ENCODE data around the gene TAF10. TPM values are rescaled to one million over a fixed set of nuclear protein-coding genes. Genes with fewer than 3 reads are reported as not detected.

TAF10 gene
- polyA plus RNA-seq, 1 of the 3 experiments (the other 2 are of a cell fraction) = 213 TPM

GRCh38 chr11:6650980-6651379, 39.0 kb upstream of the TAF10 start:
- H3F3A ChIP-seq (replicated peaks; ENCODE audit: insufficient read depth) = no peaks in the 10 kb centered on the region
- no peak overlapping the region for H2AFZ ChIP-seq (ENCODE audit: low read depth)
- H3K79me2 ChIP-seq (ENCODE audit: insufficient read depth) = no peaks in the 10 kb centered on the region
- CTCF ChIA-PET = interaction anchor here (0.7 to 3.6 kb wide), 2 partner anchors 38 to 55 kb away, joined by 3 to 13 read pairs; no protein-coding TSS in a partner anchor
- H3K4me3 ChIP-seq (ENCODE audit: low read depth in 2 of 2, low read length in 1 of 2) = no peak overlapping the region
- WGBS (ENCODE audit: low lambda C conversion rate) = 74% methylated on average over 6 of the region's 6 CpGs
- POLR2A ChIA-PET = no interaction called here
- DNase-seq = no peak
- no peak overlapping the region for H3K9ac ChIP-seq
- peaks cover 6 to 56% of the 10 kb centered on the region in 2 experiments; a peak in 2 of 4 replicates for H3K4me1 ChIP-seq (ENCODE audit: control insufficient read depth in 1 of 2, insufficient read depth in 2 of 2, low read depth in 1 of 2, low read length in 1 of 2)
- H3K27me3 ChIP-seq (ENCODE audit: insufficient read depth) = no peaks in the 10 kb centered on the region
- no peaks in the 10 kb centered on the region for H3K36me3 ChIP-seq (replicated peaks in 1 of 2; ENCODE audit: control insufficient read depth in 1 of 2, insufficient read depth in 2 of 2, low read length in 1 of 2)
- H4K20me1 ChIP-seq (ENCODE audit: insufficient read depth) = no peaks in the 10 kb centered on the region
- no peak overlapping the region for H3K27ac ChIP-seq (ENCODE audit: low read depth in 2 of 2, low read length in 1 of 2)
- H3K9me3 ChIP-seq = no peaks in the 10 kb centered on the region
- H3K4me2 ChIP-seq = no peak overlapping the region
- H3K9me2 ChIP-seq = no peaks in the 10 kb centered on the region
- no peak for TF ChIP-seq CHD2 (IDR thresholded peaks at IDR 0.05; ENCODE audit: low read length, partially characterized antibody)

DNA sequence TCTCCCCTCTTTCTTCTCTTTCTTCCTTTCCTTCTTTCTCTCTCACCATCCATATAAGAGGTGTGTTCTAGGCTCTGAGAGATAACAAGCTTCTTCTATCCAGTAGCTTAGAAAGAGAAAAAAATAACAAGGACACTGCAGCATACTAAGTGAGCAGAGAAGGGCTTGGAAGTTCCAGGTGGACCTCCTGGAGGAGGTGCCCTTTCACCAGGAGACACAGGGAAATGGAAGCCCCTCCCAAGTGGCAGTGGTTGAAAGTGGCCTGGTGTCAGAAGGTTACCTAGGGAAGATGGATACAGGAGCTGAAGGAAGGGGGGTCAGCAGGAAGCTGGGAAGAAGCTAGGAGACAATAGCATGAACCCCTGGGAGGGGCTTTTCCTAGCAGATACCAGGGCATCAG, 38.1 kb upstream of the TAF10 start:
- Histone ChIP-seq H3K79me2 (ENCODE audit: insufficient read depth) (no peaks in the 10 kb centered on the region), H3K9me2 (no peaks in the 10 kb centered on the region), H3K4me3 (ENCODE audit: low read depth in 2 of 2, low read length in 1 of 2) (no peak overlapping the region), H3K4me1 (ENCODE audit: control insufficient read depth in 1 of 2, insufficient read depth in 2 of 2, low read depth in 1 of 2, low read length in 1 of 2) (peaks cover 6 to 62% of the 10 kb centered on the region in 2 experiments; a peak in 2 of 4 replicates), H3K27ac (ENCODE audit: low read depth in 2 of 2, low read length in 1 of 2) (no peak overlapping the region), H3K36me3 (replicated peaks in 1 of 2; ENCODE audit: control insufficient read depth in 1 of 2, insufficient read depth in 2 of 2, low read length in 1 of 2) (no peaks in the 10 kb centered on the region), H4K20me1 (ENCODE audit: insufficient read depth) (no peaks in the 10 kb centered on the region), H3F3A (replicated peaks; ENCODE audit: insufficient read depth) (no peaks in the 10 kb centered on the region), H3K27me3 (ENCODE audit: insufficient read depth) (no peaks in the 10 kb centered on the region), H3K4me2 (no peak overlapping the region), H3K9ac (no peak overlapping the region), H3K9me3 (no peaks in the 10 kb centered on the region), H2AFZ (ENCODE audit: low read depth) (no peak overlapping the region)
- DNase-seq = no peak
- POLR2A ChIA-PET = interaction anchor here (1.5 kb wide), 1 partner anchor 23 kb away, joined by 4 read pairs; no protein-coding TSS in a partner anchor
- TF ChIP-seq, protein P1, sequence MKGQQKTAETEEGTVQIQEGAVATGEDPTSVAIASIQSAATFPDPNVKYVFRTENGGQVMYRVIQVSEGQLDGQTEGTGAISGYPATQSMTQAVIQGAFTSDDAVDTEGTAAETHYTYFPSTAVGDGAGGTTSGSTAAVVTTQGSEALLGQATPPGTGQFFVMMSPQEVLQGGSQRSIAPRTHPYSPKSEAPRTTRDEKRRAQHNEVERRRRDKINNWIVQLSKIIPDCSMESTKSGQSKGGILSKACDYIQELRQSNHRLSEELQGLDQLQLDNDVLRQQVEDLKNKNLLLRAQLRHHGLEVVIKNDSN (IDR thresholded peaks at IDR 0.05; ENCODE audit: borderline replicate concordance, low read depth) = no peak
- no peak for TF ChIP-seq FOXJ3 (CRISPR knock-in tag; IDR thresholded peaks at IDR 0.05)
- no peak for TF ChIP-seq MAX (IDR thresholded peaks at IDR 0.05; ENCODE audit: low read depth)
- TF ChIP-seq RAD21 (IDR thresholded peaks at IDR 0.05; ENCODE audit: low read length) = no peak
- TF ChIP-seq ELF1 (IDR thresholded peaks at IDR 0.05) = no peak
- TF ChIP-seq, protein P2, sequence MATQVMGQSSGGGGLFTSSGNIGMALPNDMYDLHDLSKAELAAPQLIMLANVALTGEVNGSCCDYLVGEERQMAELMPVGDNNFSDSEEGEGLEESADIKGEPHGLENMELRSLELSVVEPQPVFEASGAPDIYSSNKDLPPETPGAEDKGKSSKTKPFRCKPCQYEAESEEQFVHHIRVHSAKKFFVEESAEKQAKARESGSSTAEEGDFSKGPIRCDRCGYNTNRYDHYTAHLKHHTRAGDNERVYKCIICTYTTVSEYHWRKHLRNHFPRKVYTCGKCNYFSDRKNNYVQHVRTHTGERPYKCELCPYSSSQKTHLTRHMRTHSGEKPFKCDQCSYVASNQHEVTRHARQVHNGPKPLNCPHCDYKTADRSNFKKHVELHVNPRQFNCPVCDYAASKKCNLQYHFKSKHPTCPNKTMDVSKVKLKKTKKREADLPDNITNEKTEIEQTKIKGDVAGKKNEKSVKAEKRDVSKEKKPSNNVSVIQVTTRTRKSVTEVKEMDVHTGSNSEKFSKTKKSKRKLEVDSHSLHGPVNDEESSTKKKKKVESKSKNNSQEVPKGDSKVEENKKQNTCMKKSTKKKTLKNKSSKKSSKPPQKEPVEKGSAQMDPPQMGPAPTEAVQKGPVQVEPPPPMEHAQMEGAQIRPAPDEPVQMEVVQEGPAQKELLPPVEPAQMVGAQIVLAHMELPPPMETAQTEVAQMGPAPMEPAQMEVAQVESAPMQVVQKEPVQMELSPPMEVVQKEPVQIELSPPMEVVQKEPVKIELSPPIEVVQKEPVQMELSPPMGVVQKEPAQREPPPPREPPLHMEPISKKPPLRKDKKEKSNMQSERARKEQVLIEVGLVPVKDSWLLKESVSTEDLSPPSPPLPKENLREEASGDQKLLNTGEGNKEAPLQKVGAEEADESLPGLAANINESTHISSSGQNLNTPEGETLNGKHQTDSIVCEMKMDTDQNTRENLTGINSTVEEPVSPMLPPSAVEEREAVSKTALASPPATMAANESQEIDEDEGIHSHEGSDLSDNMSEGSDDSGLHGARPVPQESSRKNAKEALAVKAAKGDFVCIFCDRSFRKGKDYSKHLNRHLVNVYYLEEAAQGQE (IDR thresholded peaks at IDR 0.05; ENCODE audit: low read depth, low read length) = no peak
- TF ChIP-seq, protein P3, sequence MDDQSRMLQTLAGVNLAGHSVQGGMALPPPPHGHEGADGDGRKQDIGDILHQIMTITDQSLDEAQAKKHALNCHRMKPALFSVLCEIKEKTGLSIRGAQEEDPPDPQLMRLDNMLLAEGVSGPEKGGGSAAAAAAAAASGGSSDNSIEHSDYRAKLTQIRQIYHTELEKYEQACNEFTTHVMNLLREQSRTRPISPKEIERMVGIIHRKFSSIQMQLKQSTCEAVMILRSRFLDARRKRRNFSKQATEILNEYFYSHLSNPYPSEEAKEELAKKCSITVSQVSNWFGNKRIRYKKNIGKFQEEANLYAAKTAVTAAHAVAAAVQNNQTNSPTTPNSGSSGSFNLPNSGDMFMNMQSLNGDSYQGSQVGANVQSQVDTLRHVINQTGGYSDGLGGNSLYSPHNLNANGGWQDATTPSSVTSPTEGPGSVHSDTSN (IDR thresholded peaks at IDR 0.05) = no peak
- no peak for TF ChIP-seq RXRA (IDR thresholded peaks at IDR 0.05; ENCODE audit: borderline replicate concordance, low read depth)
- TF ChIP-seq, protein P4, sequence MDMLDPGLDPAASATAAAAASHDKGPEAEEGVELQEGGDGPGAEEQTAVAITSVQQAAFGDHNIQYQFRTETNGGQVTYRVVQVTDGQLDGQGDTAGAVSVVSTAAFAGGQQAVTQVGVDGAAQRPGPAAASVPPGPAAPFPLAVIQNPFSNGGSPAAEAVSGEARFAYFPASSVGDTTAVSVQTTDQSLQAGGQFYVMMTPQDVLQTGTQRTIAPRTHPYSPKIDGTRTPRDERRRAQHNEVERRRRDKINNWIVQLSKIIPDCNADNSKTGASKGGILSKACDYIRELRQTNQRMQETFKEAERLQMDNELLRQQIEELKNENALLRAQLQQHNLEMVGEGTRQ (IDR thresholded peaks at IDR 0.05; ENCODE audit: borderline replicate concordance, low read depth, low read length) = no peak
- TF ChIP-seq MEF2A (IDR thresholded peaks at IDR 0.05; ENCODE audit: borderline replicate concordance, low read depth) = no peak
- no peak for TF ChIP-seq IRF3 (IDR thresholded peaks at IDR 0.05; ENCODE audit: low read depth, low read length)
- TF ChIP-seq FOXM1 (IDR thresholded peaks at IDR 0.05; ENCODE audit: low read depth) = no peak
- no peak for TF ChIP-seq GATA2 (CRISPR knock-in tag; IDR thresholded peaks at IDR 0.05)
- TF ChIP-seq TAF1 (IDR thresholded peaks at IDR 0.05; ENCODE audit: borderline replicate concordance, low read depth, low read length) = no peak
- TF ChIP-seq EP300 (IDR thresholded peaks at IDR 0.05; ENCODE audit: borderline replicate concordance in 1 of 2, low read depth in 1 of 2, low read length in 1 of 2) = no peak
- TF ChIP-seq CHD2 (IDR thresholded peaks at IDR 0.05; ENCODE audit: low read length, partially characterized antibody) = no peak
- no peak for TF ChIP-seq NFIC (IDR thresholded peaks at IDR 0.05; ENCODE audit: borderline replicate concordance)
- CTCF ChIA-PET = interaction anchor here (1.1 to 3.6 kb wide), 5 partner anchors 29 to 271 kb away, joined by 3 to 13 read pairs (median 3); partner anchors contain the start of gene MRPL17

Data from SK-N-SH (cell line).